Sigmoid colon (tissue), 7 donors: ENCODE data around the gene MCHR1. TPM values are rescaled to one million over a fixed set of nuclear protein-coding genes. Genes with fewer than 3 reads are reported as not detected.

Experiments
- DNase-seq: peaks from one replicate; pipeline ENCODE4 v3.0.0-alpha.2; 2019
- H3K27ac ChIP-seq, 4 donors: fragments of 200-600 bp; sonication (generic); one replicate each; pipeline ENCODE4 v1.5.1; 2016 to 2019; ENCODE audit warnings: mild to moderate bottlenecking in 1 of 4
- H3K27me3 ChIP-seq, 3 donors: fragments of 200-600 bp; sonication (generic); one replicate each; pipeline ENCODE4 v1.5.1; 2019; ENCODE audit warnings: mild to moderate bottlenecking in 1 of 3
- H3K36me3 ChIP-seq, 4 donors: fragments of 200-600 bp; sonication (generic); one replicate each; pipeline ENCODE4 v1.5.1; 2016 to 2019
- H3K4me1 ChIP-seq, 4 donors: fragments of 200-600 bp; sonication (generic); one replicate each; pipeline ENCODE4 v1.5.1; 2017 to 2019
- H3K4me3 ChIP-seq, 4 donors: fragments of 200-600 bp; sonication (generic); one replicate each; pipeline ENCODE4 v1.5.1; 2017 to 2019; ENCODE audit warnings: mild to moderate bottlenecking in 2 of 4, moderate library complexity in 1 of 4
- H3K9me3 ChIP-seq, 4 donors: fragments of 200-600 bp in 3 of 4; sonication (generic) in 3 of 4; one replicate each; pipeline versions ENCODE4 v1.5.1 to v1.6.1; 2013 to 2019
- CTCF ChIP-seq, 4 experiments: fragments of 450-650 bp in 3 of 4; fragments of 200-600 bp in 1 of 4; IDR thresholded peaks; one replicate each; pipeline ENCODE4 v1.5.1; 2016 to 2019; ENCODE audit warnings: antibody characterized with exemption in 4 of 4, mild to moderate bottlenecking in 3 of 4, moderate library complexity in 2 of 4
- EP300 ChIP-seq, 4 donors: sonication (generic); formaldehyde crosslinking; IDR thresholded peaks; one replicate each; pipeline ENCODE4 v1.6.1; 2017; ENCODE audit warnings: antibody characterized with exemption in 4 of 4
- POLR2A ChIP-seq, 2 donors: fragments of 450-650 bp; IDR thresholded peaks; one replicate each; pipeline ENCODE4 v1.6.1; 2016; ENCODE audit warnings: antibody characterized with exemption in 2 of 2, mild to moderate bottlenecking in 2 of 2, moderate library complexity in 2 of 2
- POLR2AphosphoS5 ChIP-seq, 4 donors: sonication (generic); formaldehyde crosslinking; IDR thresholded peaks; one replicate each; pipeline ENCODE4 v1.6.1; 2017; ENCODE audit warnings: antibody characterized with exemption in 4 of 4
- WGBS, 2 donors: extraction: QIAGEN DNeasy Blood & Tissue Kit; methylation state at CpG; one replicate each; pipeline ENCODE4 v1.1.7; 2013; 5-methylcytosine and 5-hydroxymethylcytosine counted together
- intact Hi-C: fragments of 100-400 bp; cut with DNase I; formaldehyde crosslinking; loops from one replicate; pipeline ENCODE4 v1.15.1; 2023
- polyA plus RNA-seq, 3 donors: library from polyadenylated mRNA; stranded (reverse); fragments of 200-250 nt; gene quantifications; one replicate each; pipeline ENCODE4 v1.2.3, GENCODE V29; 2013
- total RNA-seq, 4 donors: library from RNA; depleted of rRNA; stranded (reverse); fragments of >200 nt; gene quantifications; one replicate each; pipeline ENCODE4 v1.1.0, GENCODE V29; 2016
- donor health status: healthy with polysubstance abuse.
- donor health status: Bipolar disorder and iron deficiency.
- donor health status: healthy.

Gene MCHR1
- total and polyA plus RNA-seq, 7 donors: 0.28 to 0.60 (median 0.44) TPM; not detected in 4

- H3K36me3 ChIP-seq: no peaks in the 10 kb centered on the region
- H3K4me3 ChIP-seq: no peak overlapping the region
- H3K4me1 ChIP-seq: peaks cover 2 to 21% (median 16%) of the 10 kb centered on the region in 4 donors
- DNase-seq: no peak
- intact Hi-C loops: no loop called here
- no peaks in the 10 kb centered on the region for H3K9me3 ChIP-seq
- no peak for TF ChIP-seq POLR2AphosphoS5 (IDR thresholded peaks at IDR 0.05)
- no peak for TF ChIP-seq CTCF (IDR thresholded peaks at IDR 0.05)
- TF ChIP-seq EP300 (IDR thresholded peaks at IDR 0.05): no peak
- no peaks in the 10 kb centered on the region for H3K27me3 ChIP-seq
- no peak overlapping the region for H3K27ac ChIP-seq
- 78 to 80% methylated on average over 8 of the region's 8 CpGs for WGBS, 2 donors
These were observed 11.1 kb downstream of the MCHR1 start for GRCh38 chr22:40690370-40690769.

- Histone ChIP-seq H3K27ac (no peak overlapping the region), H3K9me3 (no peaks in the 10 kb centered on the region), H3K36me3 (no peaks in the 10 kb centered on the region), H3K27me3 (no peaks in the 10 kb centered on the region), H3K4me3 (no peak overlapping the region), H3K4me1 (peaks cover 2 to 22% (median 18%) of the 10 kb centered on the region in 4 donors)
- intact Hi-C loops: no loop called here
- no peak for TF ChIP-seq POLR2AphosphoS5 (IDR thresholded peaks at IDR 0.05)
- no peak for TF ChIP-seq EP300 (IDR thresholded peaks at IDR 0.05)
- no peak for TF ChIP-seq POLR2A (IDR thresholded peaks at IDR 0.05)
- TF ChIP-seq CTCF (IDR thresholded peaks at IDR 0.05): no peak
- no peak for DNase-seq
These were observed 12.2 kb downstream of the MCHR1 start for GRCh38 chr22:40691532-40691931.

- H3K9me3 ChIP-seq: no peaks in the 10 kb centered on the region
- peak overlapping the region in 3 of 4 donors; percentile 52 to 59 (median 59) for H3K27ac ChIP-seq
- no peak for DNase-seq
- intact Hi-C loops: no loop called here
- H3K4me3 ChIP-seq: no peak overlapping the region
- H3K36me3 ChIP-seq: no peaks in the 10 kb centered on the region
- no peak for TF ChIP-seq CTCF (IDR thresholded peaks at IDR 0.05)
- peak; percentile 13 to 49 (median 46) for TF ChIP-seq POLR2AphosphoS5 (IDR thresholded peaks at IDR 0.05)
- 38 to 50% methylated on average over 7 of the region's 7 CpGs for WGBS, 2 donors
- no peaks in the 10 kb centered on the region for H3K27me3 ChIP-seq
- H3K4me1 ChIP-seq: peaks cover 2 to 22% (median 18%) of the 10 kb centered on the region in 4 donors
These were observed 15.1 kb downstream of the MCHR1 start for GRCh38 chr22:40694411-40694810.

GRCh38 chr22:40701274-40701673 lies 22.0 kb downstream of the MCHR1 start:
- TF ChIP-seq POLR2A (IDR thresholded peaks at IDR 0.05) (no peak), CTCF (IDR thresholded peaks at IDR 0.05) (no peak), POLR2AphosphoS5 (IDR thresholded peaks at IDR 0.05) (no peak), EP300 (IDR thresholded peaks at IDR 0.05) (no peak)

GRCh38 chr22:40703174-40703573 lies 23.9 kb downstream of the MCHR1 start:
- intact Hi-C loops: no loop called here
- 90 to 96% methylated on average over 1 of the region's 1 CpG for WGBS, 2 donors
- H3K9me3 ChIP-seq: no peaks in the 10 kb centered on the region

More at GRCh38 chr22:40701274-40701673, 22.0 kb downstream of the MCHR1 start:
- Histone ChIP-seq H3K4me3 (no peak overlapping the region), H3K4me1 (no peaks in the 10 kb centered on the region), H3K9me3 (no peaks in the 10 kb centered on the region), H3K27ac (no peak overlapping the region), H3K27me3 (no peaks in the 10 kb centered on the region), H3K36me3 (no peaks in the 10 kb centered on the region)
- DNase-seq: no peak
- intact Hi-C loops: no loop called here
- WGBS, 2 donors: 92 to 94% methylated on average over 7 of the region's 7 CpGs

More at GRCh38 chr22:40703174-40703573, 23.9 kb downstream of the MCHR1 start:
- no peak for DNase-seq
- no peak overlapping the region for H3K4me3 ChIP-seq
- TF ChIP-seq POLR2A (IDR thresholded peaks at IDR 0.05) (no peak), POLR2AphosphoS5 (IDR thresholded peaks at IDR 0.05) (no peak)
- no peak overlapping the region for H3K27ac ChIP-seq
- no peaks in the 10 kb centered on the region for H3K27me3 ChIP-seq
- no peaks in the 10 kb centered on the region for H3K36me3 ChIP-seq
- H3K4me1 ChIP-seq: no peaks in the 10 kb centered on the region
